Tongue (tissue), 2 donors: ENCODE results near the gene PLEKHA7. TPM values are rescaled to one million over a fixed set of nuclear protein-coding genes. Genes with fewer than 3 reads are reported as not detected.
A peak's percentile ranks its signal among the peaks of the same experiment; 100 is the strongest.
"Not testable (repeated sequence)": the region's sequence is repeated elsewhere in the genome, so short reads cannot be mapped to it uniquely, and the experiment has no call there.

ENCODE experiments used
- DNase-seq: peaks from one replicate; pipeline ENCODE4 v3.0.0-alpha.2; 2015
- total RNA-seq: library from RNA; depleted of rRNA; stranded (reverse); fragments of >200 nt; gene quantifications from one replicate; pipeline ENCODE4 v1.2.3, GENCODE V29; 2014

PLEKHA7 gene, protein sequence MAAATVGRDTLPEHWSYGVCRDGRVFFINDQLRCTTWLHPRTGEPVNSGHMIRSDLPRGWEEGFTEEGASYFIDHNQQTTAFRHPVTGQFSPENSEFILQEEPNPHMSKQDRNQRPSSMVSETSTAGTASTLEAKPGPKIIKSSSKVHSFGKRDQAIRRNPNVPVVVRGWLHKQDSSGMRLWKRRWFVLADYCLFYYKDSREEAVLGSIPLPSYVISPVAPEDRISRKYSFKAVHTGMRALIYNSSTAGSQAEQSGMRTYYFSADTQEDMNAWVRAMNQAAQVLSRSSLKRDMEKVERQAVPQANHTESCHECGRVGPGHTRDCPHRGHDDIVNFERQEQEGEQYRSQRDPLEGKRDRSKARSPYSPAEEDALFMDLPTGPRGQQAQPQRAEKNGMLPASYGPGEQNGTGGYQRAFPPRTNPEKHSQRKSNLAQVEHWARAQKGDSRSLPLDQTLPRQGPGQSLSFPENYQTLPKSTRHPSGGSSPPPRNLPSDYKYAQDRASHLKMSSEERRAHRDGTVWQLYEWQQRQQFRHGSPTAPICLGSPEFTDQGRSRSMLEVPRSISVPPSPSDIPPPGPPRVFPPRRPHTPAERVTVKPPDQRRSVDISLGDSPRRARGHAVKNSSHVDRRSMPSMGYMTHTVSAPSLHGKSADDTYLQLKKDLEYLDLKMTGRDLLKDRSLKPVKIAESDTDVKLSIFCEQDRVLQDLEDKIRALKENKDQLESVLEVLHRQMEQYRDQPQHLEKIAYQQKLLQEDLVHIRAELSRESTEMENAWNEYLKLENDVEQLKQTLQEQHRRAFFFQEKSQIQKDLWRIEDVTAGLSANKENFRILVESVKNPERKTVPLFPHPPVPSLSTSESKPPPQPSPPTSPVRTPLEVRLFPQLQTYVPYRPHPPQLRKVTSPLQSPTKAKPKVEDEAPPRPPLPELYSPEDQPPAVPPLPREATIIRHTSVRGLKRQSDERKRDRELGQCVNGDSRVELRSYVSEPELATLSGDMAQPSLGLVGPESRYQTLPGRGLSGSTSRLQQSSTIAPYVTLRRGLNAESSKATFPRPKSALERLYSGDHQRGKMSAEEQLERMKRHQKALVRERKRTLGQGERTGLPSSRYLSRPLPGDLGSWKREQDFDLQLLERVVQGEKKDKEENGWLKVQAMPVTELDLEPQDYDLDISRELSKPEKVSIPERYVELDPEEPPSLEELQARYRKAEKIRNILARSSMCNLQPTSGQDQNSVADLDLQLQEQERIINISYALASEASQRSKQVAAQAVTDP
- total RNA-seq = 15.6 TPM

DNA sequence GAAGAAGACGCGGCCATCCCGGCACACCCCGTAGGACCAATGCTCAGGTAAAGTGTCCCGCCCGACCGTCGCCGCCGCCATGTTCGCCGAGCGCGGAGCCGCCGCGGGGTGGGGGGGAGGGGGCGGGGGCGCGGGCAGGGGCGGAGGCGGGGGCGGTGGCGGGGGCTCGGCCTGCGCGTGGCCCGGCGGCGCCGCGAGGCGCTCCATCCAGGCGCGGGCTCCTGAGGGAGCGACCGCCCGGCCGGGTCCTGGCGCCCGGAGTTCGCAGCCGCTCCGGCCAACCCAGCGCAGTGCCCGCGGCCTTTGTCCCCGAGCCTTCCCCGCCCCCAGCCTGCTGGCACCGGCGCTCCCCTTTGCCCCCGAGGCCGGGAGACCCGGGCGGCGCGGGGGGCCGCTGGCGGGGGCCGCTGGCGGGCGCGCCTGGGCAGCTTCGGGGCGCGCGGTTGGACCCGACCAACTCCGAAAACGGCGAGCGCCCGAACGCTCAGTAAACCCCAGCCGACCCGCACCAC lies at the start of gene PLEKHA7:
PLEKHA7 (minus strand) TSS at position 94 of the 512 bp plus-strand sequence; CDS start at position 81, 13 bp downstream.
- no peak for DNase-seq

DNA sequence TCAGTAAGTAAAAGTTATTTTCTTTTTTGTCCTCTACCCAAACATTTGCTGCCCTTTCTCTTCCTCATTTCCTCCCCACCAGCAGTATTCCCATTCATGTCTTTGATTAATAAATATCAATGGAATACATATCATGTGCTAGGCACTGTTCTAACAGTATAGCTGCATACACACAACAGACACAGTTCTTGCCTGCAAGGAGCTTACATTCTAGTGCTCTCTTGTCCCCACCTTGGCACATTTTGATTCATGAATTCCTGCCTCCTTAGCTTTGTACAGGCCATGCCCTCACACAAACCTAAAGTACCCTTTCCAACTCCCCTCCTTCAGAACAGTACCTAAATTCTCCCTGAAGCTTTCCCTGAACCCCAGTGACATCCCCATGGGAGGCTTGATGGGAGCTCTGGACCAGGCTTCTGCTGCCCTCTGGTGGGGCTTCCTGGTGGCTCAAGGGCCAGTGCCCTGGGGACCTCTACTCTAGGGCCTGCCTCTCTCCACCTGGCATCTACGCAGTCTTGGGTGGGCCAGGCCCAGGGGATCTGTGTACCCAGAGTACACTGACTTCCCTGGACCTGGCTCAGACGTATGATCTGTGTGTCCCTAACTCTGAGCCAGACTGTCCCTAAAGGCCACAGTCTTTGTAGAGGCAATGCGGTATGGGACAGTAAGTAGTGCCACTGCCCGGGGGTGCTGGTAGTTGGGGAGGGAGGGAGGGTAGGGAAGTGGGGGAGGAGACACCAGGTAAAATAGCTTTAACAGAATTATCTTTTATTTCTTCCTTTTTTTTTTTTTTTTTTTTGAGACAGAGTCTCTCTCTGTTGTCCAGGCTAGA lies 49.2 kb upstream of the PLEKHA7 start:
- DNase-seq = peak; percentile 52

DNA sequence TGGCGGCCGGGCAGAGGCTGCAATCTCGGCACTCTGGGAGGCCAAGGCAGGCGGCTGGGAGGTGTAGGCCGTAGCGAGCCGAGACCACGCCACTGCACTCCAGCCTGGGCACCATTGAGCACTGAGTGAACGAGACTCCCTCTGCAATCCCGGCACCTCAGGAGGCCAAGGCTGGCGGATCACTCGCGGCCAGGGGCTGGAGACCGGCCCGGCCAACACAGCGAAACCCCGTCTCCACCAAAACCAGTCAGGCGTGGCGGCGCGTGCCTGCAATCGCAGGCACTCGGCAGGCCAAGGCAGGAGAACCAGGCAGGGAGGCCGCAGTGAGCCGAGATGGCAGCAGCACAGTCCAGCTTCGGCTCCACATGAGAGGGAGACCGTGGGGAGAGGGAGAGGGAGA lies 36.9 kb upstream of the PLEKHA7 start:
- DNase-seq = not testable (repeated sequence)

DNA sequence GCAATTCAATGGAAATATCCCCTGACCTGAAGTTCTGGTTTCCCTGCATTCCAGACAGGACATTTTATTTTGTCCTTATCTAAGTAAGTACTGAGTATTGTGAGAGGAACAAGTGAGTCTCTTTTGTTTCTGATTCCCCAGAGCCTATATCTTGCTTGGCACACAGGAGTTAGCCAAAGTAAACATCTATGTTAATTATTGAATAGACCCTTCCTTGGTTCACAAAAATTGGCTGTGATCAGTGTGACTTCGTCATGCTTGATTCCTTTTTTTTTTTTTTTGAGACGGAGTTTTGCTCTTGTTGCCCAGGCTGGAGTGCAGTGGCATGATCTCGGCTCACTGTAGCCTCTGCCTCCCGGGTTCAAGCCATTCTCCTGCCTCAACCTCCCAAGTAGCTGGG lies 34.3 kb upstream of the PLEKHA7 start:
- not testable (repeated sequence) for DNase-seq

DNA sequence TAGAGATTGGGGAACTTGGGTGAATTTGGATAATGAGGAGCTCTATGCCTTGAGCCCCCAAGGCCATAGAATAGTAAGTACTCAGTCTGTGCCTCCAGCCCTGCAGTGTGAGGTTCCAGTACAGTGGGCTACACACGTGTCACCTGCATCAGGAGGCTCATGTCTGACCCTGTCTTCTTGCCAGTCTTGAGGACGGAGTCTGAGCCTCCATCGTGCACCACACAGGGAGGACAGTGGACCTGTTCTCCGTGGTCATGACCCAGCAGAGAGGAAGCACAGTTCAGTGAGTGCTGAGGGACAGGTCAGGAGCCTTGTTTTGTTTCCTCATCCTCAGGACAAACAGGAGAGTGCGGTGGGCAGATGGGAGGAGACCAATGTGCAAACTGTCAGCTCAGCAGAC lies 32.5 kb upstream of the PLEKHA7 start:
- no peak for DNase-seq

DNA sequence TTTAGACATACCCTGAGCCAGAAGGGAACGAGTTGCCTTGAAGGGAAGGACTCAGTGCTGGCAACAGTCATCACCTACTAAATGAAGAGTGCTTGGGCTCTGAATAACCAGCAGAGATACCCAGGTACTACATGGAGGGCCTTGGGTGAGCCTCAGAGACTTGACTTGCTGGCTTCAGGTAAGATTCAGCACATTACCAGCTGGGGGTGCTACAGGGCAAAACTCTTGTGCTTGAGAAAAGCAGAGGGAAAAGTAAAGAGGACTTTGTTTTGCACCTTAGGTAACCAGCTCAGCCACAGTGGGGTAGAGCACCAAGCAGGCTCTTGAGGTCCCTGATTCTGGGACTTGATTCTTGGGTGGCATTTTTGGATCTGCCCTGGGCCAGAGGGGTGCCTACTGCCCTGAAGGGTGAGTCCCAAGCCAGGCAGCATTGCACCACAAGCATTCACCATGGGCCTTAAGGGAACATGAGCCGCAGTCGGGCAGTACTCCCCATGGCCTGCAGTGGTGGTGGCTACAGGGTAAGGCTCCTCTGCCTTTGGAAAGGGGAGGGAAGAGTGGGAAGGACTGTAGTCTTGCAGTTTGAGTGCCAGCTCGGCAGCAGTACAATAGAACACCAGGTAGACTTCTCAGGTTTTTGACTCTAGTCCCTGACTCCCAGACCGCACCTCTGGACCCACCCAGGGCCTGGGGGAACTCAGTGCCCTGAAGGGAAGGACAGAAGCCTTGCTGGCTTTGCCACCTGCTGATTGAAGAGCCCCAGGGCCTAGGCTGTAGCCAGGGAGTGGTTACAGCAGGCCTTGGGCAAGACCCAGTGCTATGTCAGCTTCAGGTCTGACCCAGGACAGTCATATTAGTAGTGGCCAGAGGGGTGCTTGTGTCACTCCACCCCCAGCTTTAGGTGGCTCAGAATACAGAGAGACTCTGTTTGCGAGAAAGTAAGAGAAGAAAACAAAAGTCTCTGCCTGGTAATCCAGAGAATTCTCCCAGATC lies 22.7 kb upstream of the PLEKHA7 start:
- DNase-seq = no peak

DNA sequence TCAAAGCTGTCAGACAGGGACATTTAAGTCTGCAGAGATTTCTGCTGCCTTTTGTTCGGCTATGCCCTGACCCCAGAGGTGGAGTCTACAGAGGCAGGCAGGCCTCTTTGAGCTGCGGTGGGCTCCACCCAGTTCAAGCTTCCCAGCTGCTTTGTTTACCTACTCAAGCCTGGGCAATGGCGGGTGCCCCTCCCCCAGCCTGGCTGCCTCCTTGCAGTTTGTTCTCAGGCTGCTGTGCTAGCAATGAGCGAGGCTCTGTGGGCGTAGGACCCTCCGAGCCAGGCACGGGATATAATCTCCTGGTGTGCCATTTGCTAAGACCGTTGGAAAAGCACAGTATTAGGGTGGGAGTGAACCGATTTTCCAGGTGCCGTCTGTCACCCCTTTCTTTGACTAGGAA lies 19.8 kb upstream of the PLEKHA7 start:
- not testable (repeated sequence) for DNase-seq

DNA sequence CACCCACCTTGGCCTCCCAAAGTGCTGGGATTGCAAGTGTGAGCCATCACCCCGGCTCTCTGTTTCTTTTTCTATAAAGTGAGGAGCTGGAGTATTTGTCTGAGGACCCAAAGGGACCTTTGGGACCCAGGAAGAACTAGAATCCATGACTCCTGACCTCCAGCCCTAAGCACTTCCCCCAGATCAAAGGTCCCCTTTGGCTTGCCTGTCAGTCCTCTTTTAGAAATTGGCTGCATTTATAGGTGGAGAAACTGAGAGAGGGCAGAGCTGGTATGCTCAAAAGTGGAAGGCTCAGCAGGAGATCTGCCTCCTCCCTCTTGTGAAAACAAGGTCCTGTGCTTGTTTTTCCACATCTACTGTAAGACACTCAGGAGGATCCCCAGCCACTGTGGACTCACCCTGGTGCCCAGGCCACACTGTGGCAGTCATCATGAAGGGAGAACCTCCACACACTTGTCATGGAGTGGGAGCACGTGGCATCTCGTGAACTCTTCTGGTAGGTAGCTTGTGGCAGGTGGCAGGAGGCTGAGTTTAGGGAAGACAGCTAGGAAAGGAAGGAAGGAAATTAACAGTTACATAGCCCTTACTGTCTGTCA lies 12.4 kb upstream of the PLEKHA7 start:
- DNase-seq = no peak

DNA sequence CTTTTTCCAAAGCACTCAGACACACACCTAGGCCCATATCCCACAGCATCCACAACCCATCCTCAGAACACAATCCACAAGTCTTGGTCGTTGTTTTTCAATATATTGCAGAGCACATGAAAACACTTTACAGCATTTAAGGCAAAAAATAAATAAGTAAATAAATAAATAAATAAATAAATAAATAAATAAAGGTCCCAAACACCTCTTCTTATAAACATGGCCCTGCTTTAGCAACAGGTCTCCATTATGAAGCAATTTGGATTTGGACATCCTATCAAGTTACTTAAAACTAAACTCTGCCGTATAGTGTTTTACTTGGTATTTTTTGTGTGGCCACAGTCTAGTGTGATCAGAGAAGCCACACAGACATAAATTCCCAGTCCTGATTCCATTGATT lies 10.7 kb upstream of the PLEKHA7 start:
- DNase-seq = no peak

DNA sequence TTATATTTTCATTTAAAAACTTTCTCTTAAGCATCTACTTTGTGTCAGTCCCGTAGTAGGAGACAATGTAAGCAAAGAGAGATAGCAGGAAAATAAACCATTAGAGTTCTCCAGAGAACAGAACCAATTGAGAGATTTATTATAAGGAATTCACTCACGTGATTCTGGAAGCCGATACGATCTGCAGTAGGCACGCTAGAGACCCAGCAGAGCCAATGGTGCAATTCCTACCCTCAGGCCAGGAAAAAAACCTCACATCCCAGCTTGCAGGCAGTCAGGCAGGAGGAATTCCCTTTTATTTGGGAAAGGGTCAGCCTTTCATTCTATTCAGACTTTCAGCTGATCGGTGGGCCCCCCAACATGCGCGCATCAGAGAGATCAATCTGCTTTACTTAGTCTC lies 7.3 kb upstream of the PLEKHA7 start:
- DNase-seq = no peak

DNA sequence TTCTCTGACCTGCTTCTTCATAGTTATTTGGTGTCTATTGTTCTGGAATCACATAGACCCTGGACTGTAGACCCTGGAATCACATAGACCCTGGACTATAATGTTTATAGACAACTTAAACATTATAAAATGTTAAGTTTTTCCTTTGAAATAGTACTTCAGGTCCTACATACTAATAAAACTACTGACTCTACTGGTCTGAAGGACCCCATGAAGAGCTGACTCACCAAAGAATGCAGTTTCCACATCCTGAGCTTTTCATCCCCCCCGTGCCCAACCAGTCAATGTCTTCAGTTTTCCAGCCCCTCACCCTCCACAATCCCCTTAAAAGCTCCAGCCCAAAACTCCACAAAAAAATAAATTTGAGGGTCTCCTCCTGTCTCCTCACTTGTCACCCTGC lies 6.6 kb upstream of the PLEKHA7 start:
- DNase-seq = no peak

DNA sequence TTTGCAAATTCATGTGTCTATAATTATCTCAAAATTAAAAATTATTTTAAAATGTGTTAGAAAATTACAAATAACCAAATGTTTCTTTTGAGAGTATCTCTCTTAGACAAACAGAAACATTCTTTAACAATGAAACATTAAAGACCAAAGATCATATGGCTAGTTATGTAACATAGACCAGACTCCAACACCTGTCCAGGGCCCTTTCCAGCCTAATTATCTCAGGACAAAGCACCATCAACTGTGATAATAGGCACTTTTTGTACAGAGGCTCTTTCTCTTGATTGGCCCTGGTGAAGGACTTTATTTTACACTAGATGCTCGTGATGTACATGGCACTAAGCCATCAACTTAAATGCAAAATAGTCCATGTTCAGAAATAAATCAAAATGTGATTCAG lies 5.0 kb upstream of the PLEKHA7 start:
- DNase-seq = no peak

DNA sequence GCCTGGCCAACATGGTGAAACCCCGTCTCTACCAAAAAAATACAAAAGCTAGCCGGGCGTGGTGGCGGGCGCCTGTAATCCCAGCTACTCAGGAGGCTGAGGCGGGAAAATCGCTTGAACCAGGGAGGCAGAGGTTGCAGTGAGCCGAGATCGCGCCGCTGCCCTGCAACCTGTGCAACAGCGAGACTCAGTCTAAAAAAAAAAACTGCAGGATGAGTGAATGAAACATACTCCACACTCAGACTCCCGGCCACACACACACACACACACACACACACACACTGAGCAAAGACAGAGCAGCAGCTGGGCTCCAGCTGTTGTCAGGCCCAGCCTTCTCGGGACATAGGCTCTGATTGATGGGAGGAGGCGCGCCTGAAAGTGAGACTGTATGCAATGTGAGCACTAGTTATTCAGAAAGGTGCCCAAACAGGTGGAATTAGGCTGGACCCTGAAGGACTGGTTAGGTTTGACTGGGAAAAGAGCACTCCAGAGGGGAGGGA lies 1.5 kb upstream of the PLEKHA7 start:
- peak; percentile 89 for DNase-seq

DNA sequence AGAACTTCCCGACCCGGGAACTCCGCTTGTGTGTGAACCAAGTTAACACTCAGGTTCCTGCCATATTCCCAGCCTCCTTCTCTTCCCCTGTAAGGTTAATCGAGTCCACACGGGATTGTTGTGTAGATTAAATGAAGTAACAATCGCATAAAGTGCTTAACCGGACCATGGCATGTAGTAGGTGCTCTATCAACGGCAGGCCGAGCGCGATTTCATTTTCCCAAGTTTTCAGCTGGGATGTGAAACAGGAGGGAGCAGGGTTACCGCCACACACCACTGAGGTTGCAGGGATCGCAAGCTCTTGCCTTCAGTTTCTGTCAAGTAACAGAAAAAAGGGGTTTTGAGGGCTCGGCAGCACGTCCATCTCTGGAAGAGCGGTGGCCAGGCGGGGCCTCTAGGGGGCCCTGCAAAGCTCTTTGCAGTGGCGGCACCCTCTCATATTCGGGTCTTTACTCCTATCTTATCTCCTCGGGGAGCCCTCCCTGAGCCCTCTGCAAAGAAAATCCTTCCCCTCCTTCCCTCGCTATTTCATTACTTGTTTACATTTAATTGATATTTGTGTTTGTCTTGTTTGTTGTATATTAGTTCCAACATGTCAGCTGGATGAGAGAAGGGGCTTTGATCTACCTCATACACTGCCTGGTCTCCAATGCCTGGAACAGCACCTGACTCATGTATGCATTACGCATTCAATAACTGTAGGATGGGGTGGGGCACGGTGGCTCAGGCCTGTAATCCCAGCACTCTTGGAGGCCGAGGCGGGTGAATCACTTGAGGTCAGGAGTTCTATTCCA lies 816 bp upstream of the PLEKHA7 start:
- DNase-seq = peak; percentile 29

DNA sequence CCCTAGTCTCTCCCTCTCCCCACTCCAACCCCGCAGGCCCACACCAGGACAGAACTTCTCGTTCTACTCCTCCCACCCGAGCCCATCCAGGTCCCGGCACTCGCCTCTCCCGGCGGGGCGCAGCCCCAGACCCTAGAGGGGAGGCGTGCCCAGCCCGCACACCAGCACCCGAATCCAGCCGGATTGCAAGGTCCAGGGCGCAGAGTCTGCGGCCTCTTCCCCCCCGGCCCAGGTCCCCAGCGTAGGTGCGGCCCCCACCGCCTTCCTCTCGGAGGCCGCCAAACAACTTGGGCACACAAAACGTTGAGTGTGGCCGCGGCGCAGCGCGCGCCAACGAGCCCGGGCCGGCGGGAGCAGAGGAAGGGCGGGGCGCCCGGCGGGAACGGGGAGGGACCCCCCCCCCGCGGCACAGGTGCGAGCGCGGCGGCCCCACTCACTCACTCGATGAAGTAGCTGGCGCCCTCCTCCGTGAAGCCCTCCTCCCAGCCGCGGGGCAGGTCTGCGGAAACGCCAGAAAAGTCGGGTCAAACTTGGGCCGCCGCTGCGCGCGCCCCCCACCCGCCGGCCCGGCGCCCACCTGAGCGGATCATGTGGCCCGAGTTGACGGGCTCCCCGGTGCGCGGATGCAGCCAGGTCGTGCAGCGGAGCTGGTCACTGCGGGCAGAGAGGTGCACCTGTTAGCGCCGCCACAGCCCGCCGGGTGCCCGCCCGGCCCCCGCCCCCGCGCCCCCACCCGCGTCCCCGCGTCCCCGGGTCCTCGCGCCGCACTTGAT lies 480 bp downstream of the PLEKHA7 start:
- DNase-seq = no peak

DNA sequence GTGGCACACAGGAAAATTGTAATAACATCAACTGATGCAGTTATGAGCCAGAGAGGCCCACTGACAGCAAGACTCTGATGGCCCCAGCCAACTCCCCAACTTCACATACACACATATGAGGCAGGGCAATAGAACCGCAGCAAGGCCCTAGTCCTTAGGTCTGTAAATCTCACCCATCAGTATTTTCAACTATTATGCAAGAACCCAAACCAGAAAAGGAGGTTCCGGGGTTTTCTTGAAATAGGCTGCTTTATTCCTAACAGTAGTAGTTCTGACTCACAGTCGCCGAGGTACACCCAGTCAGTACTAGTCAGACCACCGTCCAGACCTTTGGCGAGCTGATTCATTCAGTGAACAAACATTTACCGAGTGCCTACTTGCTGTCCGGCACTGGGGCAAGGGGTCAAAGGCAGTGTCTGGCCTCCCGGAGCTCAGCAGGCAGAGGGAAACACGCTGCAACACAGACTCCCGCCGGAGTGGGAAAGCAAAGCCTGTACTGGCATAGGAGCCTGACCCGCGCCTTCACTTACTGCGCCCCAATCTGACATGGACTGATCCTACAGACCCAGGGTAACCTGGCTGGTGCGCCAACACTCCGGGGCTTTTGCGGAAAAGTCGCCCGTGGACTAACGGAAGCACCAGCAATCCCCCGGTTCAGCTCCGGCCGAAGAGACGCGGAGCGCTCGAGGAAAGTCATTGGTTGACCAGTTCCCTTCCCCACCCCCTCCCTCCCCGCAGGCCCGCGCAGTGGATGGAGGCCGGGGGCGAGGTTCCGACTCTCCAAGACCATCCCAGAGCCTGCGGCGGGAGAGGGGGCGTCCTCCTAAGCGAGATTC lies 1.3 kb downstream of the PLEKHA7 start:
- DNase-seq = peak; percentile 25

DNA sequence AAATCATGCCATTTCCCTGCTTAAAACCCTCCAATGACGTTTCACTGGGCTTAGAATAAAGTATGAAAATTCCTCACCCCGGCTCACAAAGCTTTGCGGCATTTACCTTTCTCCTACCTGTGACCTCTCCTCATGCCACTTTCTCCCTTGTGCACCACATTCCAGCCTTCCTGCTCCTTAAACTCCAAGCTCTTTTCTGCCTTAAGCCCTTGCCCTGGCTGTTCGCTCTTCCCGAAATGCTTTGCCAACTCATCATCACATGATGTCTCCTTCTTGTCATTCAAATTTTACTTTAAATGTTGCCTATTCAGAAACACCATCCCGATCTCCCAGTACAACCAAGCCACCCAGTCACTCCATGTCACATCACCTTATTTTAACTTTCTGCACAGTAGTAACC lies 2.0 kb downstream of the PLEKHA7 start:
- no peak for DNase-seq
